ENCODE data around the gene CCT4.
"Not testable (repeated sequence)": the region's sequence is repeated elsewhere in the genome, so short reads cannot be mapped to it uniquely, and the experiment has no call there.

CCT4 gene, protein sequence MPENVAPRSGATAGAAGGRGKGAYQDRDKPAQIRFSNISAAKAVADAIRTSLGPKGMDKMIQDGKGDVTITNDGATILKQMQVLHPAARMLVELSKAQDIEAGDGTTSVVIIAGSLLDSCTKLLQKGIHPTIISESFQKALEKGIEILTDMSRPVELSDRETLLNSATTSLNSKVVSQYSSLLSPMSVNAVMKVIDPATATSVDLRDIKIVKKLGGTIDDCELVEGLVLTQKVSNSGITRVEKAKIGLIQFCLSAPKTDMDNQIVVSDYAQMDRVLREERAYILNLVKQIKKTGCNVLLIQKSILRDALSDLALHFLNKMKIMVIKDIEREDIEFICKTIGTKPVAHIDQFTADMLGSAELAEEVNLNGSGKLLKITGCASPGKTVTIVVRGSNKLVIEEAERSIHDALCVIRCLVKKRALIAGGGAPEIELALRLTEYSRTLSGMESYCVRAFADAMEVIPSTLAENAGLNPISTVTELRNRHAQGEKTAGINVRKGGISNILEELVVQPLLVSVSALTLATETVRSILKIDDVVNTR

DNA sequence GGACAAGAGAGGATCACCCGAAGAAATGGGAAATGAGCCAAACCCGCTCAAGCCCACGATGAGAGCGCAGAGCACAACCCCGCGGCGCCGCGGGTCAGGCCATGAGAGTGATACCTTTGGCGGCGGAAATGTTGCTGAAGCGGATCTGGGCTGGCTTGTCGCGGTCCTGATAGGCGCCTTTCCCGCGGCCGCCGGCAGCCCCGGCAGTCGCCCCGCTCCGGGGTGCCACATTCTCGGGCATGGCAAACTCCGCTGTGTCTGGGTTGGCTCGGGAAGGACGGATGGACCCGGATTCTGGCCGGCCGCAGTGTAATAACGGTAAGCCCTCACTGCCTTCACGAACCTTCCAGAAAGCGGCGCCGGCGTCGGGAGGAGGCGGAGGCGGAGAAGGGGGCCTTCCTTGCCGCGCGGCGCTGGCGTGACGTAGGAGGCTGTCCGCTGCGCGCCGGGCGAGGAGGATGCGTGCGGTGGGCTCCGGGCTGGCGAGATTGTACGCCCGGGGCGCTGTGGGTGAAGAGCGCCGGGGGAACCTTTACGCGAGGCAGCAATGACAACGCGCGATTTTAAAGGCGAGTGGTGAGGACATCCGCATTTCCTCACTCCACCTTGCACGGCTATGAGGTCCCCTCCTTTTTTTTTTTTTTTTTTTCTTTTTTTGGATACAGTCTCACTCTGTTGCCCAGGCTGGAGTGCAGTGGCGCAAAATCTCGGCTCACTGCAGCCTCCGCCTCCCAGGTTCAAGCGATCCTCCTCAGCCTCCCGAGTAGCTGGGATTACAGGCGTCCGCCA, at the start of gene CCT4:
TSS of gene CCT4 (minus strand) at position 390 of the 789 bp plus-strand sequence. CDS start at position 241, 149 bp downstream.
- DNase-seq (ENCODE audit: extremely low read depth in 1 of 2, low read depth in 1 of 2), result peak; percentile 69 to 91

DNA sequence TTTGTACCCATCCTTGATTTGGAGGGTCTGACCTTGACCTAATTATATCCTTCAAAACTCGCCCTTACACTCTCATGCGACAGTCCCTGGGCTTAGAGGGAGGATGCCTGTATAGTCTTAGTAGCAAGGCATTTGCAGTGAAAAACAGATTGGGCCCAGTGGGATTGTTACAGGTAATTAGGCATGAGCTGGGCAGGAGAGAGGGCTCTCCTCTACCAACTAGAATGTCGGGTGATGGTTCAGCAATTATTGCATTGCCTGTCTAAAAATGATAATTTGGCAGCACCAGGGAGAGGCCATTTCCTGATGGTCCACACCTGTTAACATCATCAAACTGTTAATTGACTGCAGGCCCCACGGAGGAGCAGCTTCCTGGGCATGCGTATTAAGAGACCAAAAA, 49.4 kb upstream of the CCT4 start:
- no peak for DNase-seq (ENCODE audit: extremely low read depth in 1 of 2, low read depth in 1 of 2)

DNA sequence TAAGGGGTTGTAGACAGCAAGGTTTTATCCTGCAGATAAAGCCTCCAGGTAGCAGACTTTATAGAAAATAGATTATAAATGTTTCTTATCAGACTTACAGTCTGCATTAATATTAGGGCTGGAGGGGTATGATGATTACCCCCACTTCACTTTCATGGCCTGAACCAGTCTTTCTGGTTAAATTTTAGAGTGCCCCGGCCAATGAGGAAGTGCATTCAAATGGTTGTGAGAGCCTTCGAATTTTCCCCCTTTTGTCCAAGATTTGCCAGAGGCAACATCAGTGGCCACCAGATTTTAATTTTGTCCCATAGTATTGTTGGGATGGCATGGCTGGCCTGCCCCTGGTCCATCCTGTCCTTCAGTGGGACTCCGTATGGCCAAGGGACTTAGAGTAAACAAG, 48.6 kb upstream of the CCT4 start:
- DNase-seq (ENCODE audit: extremely low read depth in 1 of 2, low read depth in 1 of 2), result no peak

DNA sequence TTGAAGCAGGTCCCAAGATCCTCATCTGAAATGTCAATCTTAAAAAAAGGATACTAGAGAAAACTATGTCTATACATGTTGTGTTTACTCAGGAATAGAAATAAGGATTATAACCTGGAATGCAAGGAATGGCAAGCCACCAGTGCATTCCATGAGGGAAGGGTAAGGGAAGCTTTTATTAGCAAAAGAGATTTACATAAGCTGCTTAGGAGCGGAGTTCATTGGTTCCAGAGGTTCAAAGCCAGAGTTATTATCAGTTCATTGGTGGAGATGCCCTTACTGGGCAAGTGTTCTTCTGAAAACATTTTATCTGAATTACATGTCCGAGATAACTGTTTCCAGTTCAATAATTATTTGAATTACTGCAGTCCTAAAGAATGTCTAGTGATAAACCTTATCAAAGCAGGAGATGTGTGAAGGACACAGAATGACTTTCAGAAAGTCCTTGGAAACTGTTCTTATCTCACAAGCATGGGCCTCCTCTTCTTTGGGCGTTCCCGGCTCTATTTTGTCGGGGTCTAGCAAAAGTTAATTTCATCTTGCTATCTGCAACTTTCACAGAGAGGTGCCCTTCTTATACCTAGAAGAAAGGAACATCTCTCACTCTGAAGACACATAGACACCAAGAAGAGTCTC, 40.5 kb upstream of the CCT4 start:
- DNase-seq (ENCODE audit: extremely low read depth in 1 of 2, low read depth in 1 of 2), result no peak

DNA sequence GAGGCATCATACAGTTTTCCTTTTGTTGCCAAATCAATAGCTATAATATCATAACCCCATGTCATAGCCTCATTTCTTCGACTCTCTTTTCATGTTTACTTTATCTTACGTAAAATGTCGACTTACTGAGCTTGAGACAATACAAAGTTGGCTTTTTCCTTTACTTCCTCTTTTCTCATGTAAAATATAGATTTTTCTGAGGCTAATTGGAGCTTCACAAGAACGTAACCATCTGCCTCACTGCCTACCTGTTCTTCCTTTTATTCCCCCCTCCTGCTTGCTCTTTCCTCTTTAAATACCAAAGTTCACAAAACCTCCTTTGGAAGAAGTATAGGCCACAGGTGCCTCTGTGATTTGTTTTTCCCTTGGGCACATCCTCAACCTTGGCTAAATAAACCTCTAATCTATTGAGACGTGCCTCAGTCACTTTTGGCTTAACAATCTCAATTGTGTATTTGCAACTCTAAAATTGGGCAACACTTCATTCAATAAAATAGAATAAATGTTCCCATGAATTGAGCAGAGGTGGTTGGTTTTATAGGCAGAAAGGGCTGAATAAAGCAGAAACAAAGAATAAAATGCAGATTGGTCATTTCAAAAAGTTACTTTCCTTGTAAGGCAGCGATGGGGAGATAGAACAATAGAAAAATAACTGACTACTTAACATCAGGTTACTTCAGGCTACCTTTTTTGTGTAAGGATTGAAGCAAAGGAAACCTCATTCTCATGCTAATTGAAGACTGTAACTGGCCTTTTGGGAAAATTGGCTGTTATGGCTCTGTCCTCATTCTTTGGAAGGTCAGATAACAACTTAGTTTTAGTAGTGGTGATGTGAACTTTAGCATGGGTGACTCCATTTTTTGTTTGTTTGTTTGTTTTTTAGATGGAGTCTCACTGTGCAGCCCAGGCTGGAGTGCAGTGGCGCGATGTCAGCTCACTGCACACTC, 38.3 kb upstream of the CCT4 start:
- no peak for DNase-seq (ENCODE audit: extremely low read depth in 1 of 2, low read depth in 1 of 2)

DNA sequence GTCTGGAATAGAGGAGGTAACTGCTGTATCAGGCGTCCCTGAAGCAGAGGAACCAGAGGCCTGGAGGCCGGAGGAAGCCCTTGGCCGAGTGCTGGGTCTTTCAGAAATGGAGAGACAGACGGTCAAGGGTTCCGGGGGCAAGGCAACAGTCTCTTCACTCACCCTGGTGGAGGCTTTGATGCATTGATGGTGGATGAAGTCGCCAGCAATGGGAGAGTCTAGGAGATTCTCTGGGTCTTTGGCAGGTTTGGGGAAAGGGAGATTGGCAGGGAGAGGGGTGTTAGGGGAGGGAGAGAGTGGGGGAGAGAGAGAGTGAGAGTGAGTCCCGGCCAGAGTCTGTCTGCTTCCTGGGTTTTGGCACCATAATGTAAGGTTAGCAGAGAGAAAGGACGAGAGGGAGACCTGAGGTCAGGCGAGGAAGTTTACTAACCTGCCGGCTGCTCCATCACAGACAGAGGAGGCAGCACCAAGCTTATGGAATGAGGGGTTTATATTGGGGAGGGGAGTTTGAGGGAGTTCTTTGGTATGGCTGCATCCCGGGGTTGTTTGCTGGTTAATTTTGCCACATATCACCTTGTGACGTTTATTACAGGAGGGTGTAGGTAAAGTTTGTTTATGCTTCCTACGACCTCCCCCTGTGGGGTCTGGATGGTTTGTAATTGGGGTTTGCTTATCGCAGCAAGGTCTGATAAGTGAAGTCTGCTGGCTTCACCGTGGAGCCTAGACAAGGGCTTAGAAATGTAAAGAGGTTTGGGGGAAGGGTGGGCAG, 36.6 kb upstream of the CCT4 start:
- DNase-seq (ENCODE audit: extremely low read depth in 1 of 2, low read depth in 1 of 2), result no peak

DNA sequence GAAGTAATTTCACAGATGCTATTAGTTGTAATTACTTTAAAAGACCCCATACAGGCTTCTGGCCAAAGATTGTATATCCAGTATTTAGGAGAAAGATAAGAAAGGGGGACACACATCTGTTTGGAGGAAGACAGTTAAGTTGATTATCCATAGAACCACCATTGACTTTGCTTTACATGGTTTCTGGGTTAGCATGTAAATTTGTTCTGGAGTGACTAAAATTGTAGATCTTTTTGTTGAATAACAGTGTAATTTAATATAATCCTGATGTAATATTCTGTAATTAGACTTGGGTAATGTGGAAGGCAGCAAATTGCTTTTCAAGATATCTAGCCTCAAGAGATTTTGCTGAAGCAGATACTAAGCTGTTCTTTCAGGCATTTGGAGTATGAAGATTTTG, 34.3 kb upstream of the CCT4 start:
- no peak for DNase-seq (ENCODE audit: extremely low read depth in 1 of 2, low read depth in 1 of 2)

DNA sequence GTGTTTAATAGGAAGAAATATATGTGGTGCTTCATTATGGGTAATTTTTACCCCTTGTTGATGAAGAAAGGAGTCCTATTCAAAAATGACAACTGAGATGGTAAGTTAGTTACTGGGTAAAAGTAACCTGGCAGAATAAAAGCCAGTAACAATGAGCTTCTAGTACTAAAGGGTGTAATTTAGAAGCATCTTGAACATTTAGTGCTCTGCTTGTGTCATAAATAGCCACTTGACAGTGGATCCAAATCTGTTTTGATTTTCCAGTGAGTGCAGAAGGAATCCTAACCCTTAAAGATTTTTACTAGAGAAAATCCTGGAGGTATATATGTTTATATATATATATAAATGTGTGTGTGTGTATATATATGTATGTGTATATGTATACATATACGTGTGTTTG, 32.1 kb upstream of the CCT4 start:
- no peak for DNase-seq (ENCODE audit: extremely low read depth in 1 of 2, low read depth in 1 of 2)

DNA sequence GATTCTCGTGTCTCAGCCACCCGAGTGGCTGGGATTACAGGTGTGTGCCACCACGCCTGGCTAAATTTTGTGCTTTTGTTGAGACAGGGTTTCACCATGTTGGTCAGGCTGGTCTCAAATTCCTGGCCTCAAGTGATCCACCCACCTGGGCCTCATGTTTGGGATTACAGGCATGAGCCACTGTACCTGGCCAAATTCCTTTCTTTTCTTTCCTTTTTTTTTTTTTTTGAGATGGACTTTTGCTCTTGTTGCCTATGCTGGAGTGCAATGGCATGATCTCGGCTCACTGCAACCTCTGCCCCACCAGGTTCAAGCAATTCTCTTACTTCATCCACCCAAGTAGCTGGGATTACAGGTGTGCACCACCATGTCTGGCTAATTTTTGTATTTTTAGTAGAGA, 26.3 kb upstream of the CCT4 start:
- not testable (repeated sequence) for DNase-seq (ENCODE audit: extremely low read depth in 1 of 2, low read depth in 1 of 2)

DNA sequence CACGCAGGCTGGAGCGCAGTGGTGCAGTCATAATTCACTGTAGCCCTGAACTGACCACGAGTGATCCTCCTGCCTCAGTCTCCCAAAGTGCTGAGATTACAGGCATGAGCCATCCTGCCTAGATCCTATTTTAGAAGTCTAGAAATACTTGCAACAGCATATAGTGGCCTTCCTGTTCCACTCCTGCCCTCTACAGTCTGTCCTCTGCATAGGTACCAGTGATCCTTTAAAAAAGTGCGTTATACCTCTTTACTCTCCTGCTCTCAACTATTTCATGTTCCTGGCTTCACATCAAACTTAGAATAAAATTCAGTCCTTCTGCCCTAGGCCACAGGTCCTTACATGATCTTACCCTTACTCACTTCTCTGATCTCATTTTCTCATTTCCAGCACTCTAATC, 23.1 kb upstream of the CCT4 start:
- no peak for DNase-seq (ENCODE audit: extremely low read depth in 1 of 2, low read depth in 1 of 2)

DNA sequence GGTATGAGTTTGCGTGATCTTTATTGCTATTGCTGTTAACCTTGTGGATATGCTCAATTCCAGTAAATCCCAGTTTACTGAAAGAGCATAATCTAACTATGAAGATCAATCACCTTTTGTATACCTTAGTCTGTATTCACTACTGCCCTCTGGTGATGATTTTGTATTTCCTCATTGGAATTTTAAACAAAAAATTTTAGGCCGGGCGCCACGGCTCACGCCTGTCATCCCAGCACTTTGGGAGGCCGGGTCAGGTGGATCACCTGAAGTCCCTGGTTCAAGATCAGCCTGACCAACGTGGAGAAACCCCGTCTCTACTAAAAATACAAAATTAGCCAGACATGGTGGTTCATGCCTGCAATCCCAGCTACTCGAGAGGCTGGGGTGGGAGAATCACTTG, 22.1 kb upstream of the CCT4 start:
- no peak for DNase-seq (ENCODE audit: extremely low read depth in 1 of 2, low read depth in 1 of 2)

DNA sequence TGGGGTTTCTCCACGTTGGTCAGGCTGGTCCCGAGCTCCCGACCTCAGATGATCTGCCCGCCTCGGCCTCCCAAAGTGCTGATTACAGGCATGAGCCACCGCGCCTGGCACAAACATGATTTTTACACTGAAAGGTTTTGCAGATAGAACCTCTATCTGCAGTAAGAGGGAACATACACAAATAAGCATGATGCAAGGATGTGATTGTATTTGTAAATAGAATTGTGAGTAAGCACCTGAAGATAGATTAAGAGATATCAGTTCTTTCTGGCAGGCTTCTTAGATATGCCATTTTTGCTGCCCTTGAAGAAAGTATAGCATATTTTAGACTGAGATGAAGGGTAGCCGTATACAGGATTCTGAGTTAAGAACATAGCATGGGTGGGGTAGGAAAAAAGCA, 20.7 kb upstream of the CCT4 start:
- no peak for DNase-seq (ENCODE audit: extremely low read depth in 1 of 2, low read depth in 1 of 2)

DNA sequence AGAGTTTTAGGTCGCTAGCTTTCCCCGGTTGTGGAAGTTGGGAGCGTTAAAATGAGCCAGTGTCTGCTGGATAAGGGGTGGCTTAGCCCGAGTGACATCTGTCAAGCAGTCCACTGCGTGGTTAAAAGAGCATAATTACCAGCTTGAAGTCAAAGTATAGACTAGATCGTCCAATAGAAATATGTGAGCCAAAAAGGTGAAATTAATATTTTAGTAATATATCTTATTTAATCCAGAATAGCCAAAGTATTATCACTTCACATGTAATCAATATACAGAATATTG, 17.7 kb upstream of the CCT4 start:
- DNase-seq (ENCODE audit: extremely low read depth in 1 of 2, low read depth in 1 of 2), result no peak

DNA sequence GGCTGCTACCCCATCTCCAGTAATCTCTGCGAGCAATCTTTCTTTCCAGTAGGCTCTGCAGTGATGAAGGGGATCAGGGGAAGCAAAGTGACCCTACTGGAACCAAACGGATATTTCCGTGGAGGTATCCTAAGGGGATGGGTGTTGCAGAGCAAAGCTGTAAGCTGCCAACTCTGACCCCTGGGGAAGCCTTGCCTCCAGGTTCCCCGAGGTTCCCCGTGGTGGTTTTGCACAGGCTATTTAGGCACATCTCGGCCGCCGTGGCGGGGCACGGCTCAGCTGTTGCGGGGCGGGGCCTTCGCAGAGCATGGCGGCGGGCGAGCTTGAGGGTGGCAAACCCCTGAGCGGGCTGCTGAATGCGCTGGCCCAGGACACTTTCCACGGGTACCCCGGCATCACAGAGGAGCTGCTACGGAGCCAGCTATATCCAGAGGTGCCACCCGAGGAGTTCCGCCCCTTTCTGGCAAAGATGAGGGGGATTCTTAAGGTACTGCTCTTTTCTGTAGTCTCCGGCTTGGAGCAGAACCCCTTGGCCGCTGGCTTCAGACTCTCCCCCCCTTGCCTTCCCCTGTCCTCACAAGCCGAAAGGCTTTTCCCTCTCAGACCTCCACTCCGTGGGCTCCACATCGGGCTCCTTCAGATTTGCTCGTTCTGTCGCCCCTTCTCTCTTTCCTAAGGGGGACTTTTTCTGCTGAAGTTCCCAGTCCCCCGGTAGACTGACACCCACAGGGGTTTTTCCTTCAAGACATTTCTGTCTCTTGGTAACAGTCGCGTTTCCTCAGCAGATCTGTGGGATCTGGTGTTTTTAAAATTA, 17.1 kb upstream of the CCT4 start, which contains the start of gene COMMD1:
TSS of gene COMMD1 (plus strand) at position 303 of the 814 bp plus-strand sequence. CDS start at position 308, 5 bp downstream.
- DNase-seq (ENCODE audit: extremely low read depth in 1 of 2, low read depth in 1 of 2), result peak; percentile 43 to 74

DNA sequence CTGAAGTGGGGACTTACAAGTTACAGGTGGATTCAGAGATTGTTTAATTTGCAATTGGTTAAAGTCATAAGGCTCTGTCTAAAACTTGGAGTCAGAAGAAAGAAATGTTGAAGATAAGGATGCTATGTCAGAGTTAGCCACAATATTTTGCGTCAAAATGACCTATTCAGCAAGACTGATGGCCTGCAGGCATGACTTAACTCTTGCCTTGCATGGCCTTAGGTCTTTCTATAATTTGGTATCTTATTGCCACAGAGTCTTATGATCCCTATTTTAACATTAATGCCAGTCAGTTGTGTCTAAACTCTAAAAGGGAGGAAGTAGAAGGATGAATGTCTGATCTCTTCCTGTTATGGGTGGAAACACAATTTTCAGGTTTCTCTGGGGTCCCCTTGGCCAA, 11.8 kb upstream of the CCT4 start:
- DNase-seq (ENCODE audit: extremely low read depth in 1 of 2, low read depth in 1 of 2), result no peak

DNA sequence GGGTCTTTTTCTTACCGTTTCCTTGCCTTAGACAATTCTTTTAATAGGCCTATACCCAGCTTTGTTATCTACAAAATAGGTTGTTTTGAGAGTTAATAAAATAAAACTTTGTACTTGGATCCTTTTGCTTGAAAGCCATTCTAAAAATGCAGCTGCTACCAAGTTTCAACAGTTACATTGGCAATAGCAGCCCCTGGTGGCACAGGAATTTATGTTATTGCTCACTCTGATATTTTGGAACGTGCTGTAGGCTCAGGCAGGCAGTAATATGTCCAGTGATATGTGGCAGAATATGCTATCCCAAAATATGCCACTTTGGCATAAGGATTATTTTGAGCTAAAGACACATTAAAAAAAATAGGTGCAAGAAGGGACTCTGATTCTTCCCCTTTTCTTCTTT, 10.4 kb upstream of the CCT4 start:
- no peak for DNase-seq (ENCODE audit: extremely low read depth in 1 of 2, low read depth in 1 of 2)

DNA sequence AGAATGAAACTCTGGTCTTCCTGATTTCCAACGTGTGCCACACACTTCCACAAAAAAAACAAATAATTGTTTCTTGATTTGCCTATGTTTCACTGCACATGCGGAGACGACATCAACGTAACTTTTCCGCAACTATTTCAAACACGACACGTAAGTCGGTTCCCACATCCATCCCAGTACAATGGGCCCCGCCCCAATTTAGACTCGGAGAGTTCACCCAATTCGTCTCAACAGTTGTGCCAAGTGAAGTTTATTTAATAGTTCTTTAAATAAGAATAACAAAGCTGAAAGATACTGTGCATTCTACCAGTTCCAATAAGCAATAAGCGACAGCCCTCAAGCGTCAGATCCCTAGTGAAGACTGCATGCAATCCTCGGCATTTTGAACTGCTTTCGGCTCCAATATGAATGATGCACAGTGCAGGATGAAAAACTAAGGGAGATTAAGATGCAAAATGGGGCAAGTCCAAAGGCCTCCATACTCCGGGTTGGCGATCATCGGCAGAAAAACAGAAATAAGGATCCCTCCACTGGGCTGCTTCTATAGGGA, 664 bp downstream of the CCT4 start:
- DNase-seq (ENCODE audit: extremely low read depth in 1 of 2, low read depth in 1 of 2), result no peak

DNA sequence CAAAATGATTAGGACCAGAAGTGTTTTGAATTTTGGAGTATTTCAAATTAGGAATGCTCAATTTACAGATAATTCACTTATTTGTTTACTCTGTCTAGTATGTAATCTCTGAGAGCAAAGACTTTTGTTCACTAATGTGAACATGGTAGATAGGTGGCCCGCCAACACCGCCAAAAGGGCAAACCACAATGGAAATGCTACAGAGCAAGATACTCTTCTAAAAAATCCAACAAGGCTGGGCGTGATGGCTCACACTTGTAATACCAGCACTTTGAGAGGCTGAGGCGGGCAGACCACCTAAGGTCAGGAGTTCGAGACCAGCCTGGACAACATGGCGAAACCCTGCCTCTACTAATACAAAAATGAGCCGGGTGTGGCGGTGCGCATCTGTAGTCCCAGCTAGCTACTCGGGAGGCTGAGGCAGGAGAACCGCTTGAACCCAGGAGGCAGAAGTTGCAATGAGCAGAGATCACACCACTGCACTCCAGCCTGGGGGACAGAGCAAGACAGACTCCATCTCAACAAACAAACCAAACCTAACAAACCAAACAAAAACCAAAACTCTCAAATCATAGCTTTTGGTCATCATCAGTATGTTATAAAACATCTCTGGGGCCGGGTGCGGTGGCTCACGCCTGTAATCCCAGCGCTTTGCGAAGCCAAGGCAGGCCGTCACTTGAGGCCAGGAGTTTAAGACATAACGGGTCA, 2.4 kb downstream of the CCT4 start:
- no peak for DNase-seq (ENCODE audit: extremely low read depth in 1 of 2, low read depth in 1 of 2)
